GM18951 (cell line): ENCODE results near the gene MAML3.

Source experiments
- POLR2A ChIP-seq: IDR thresholded peaks from 4 replicates; pipeline ENCODE4 v1.6.1; 2011; ENCODE audit warnings: mild to moderate bottlenecking; ENCODE audit not compliant: insufficient read length, insufficient read depth; ENCODE audit errors: extremely low read depth
- in situ Hi-C: fragments of 300-500 bp; cut with MboI; formaldehyde crosslinking; loops from one replicate; pipeline ENCODE4 v1.12.0; 2022; ENCODE audit warnings: low sequenced_read_pairs, mixed read lengths, inconsistent platforms; ENCODE audit not compliant: unreplicated experiment

MAML3 gene

GRCh38 chr4:139819082-139819481 is 334.9 kb downstream of the MAML3 start:
- TF ChIP-seq POLR2A = no peak
- in situ Hi-C loops = no loop called here

GRCh38 chr4:139817657-139818452 is 336.1 kb downstream of the MAML3 start:
- no peak for TF ChIP-seq POLR2A
- in situ Hi-C loops = no loop called here

- TF ChIP-seq POLR2A = no peak
- in situ Hi-C loops = no loop called here
These were observed 337.1 kb downstream of the MAML3 start for GRCh38 chr4:139816856-139817255.

- no peak for TF ChIP-seq POLR2A
- in situ Hi-C loops = no loop called here
These were observed 338.0 kb downstream of the MAML3 start for GRCh38 chr4:139815778-139816601.

GRCh38 chr4:139814323-139815015 is 339.5 kb downstream of the MAML3 start:
- TF ChIP-seq POLR2A = no peak
- in situ Hi-C loops = no loop called here

GRCh38 chr4:139813881-139814280 is 340.1 kb downstream of the MAML3 start:
- in situ Hi-C loops = no loop called here
- TF ChIP-seq POLR2A = no peak

GRCh38 chr4:139810710-139811109 is 343.3 kb downstream of the MAML3 start:
- TF ChIP-seq POLR2A = no peak
- in situ Hi-C loops = no loop called here

- in situ Hi-C loops = no loop called here
These were observed 344.2 kb downstream of the MAML3 start for GRCh38 chr4:139809757-139810140.

GRCh38 chr4:139808808-139809756 is 344.9 kb downstream of the MAML3 start:
- in situ Hi-C loops = no loop called here
- no peak for TF ChIP-seq POLR2A

More at GRCh38 chr4:139809757-139810140, 344.2 kb downstream of the MAML3 start:
- no peak for TF ChIP-seq POLR2A

GRCh38 chr4:139808381-139808807 is 345.6 kb downstream of the MAML3 start:
- in situ Hi-C loops = no loop called here
- TF ChIP-seq POLR2A = no peak

GRCh38 chr4:139807483-139807882 is 346.5 kb downstream of the MAML3 start:
- in situ Hi-C loops = no loop called here
- no peak for TF ChIP-seq POLR2A

GRCh38 chr4:139806929-139807328 is 347.1 kb downstream of the MAML3 start:
- no peak for TF ChIP-seq POLR2A
- in situ Hi-C loops = no loop called here
